Vagina (tissue), 2 donors: Measurements from ENCODE around the gene PHACTR4. TPM values are rescaled to one million over a fixed set of nuclear protein-coding genes. Genes with fewer than 3 reads are reported as not detected.
A peak's percentile ranks its signal among the peaks of the same experiment; 100 is the strongest.
"Not testable (repeated sequence)": the region's sequence is repeated elsewhere in the genome, so short reads cannot be mapped to it uniquely, and the experiment has no call there.

Experiments
- DNase-seq, 2 donors: peaks; one replicate each; pipeline ENCODE4 v3.0.0-alpha.2; 2017; ENCODE audit errors: extremely low spot score in 2 of 2
- H3K27ac ChIP-seq: fragments of 200-600 bp; sonication (generic); one replicate; pipeline ENCODE4 v1.5.1; 2019
- H3K27me3 ChIP-seq: fragments of 200-600 bp; sonication (generic); one replicate; pipeline ENCODE4 v1.5.1; 2019
- H3K36me3 ChIP-seq, 2 donors: fragments of 200-600 bp; sonication (generic); one replicate each; pipeline ENCODE4 v1.5.1; 2017 to 2019
- H3K4me1 ChIP-seq: fragments of 200-600 bp; sonication (generic); one replicate; pipeline ENCODE4 v1.5.1; 2019
- H3K4me3 ChIP-seq, 2 donors: fragments of 200-600 bp; sonication (generic); 1 replicate in 1 of 2; 2 replicates in 1 of 2; pipeline ENCODE4 v1.5.1; 2016 to 2019
- H3K9me3 ChIP-seq: fragments of 200-600 bp; sonication (generic); one replicate; pipeline ENCODE4 v1.5.1; 2019
- POLR2A ChIP-seq, 2 donors: fragments of 450-650 bp; IDR thresholded peaks; one replicate each; pipeline ENCODE4 v1.6.1; 2017; ENCODE audit warnings: antibody characterized with exemption in 2 of 2, mild to moderate bottlenecking in 2 of 2, moderate library complexity in 2 of 2
- POLR2AphosphoS5 ChIP-seq, 2 donors: sonication (generic); formaldehyde crosslinking; IDR thresholded peaks; one replicate each; pipeline ENCODE4 v1.9.0; 2017; ENCODE audit warnings: antibody characterized with exemption in 2 of 2, mild to moderate bottlenecking in 2 of 2, low read depth in 1 of 2; ENCODE audit not compliant: insufficient read depth in 1 of 2
- intact Hi-C: fragments of 100-400 bp; cut with DNase I; formaldehyde crosslinking; loops from one replicate; pipeline ENCODE4 v1.15.1; 2023
- small RNA-seq: library from RNA; depleted of rRNA; stranded (forward); fragments of <200 nt; gene quantifications from one replicate; pipeline ENCODE3, GENCODE V24; 2016
- total RNA-seq: library from RNA; depleted of rRNA; stranded (reverse); fragments of >200 nt; gene quantifications from one replicate; pipeline ENCODE4 v1.2.3, GENCODE V29; 2016
- TF ChIP-seq, protein P1 (sequence below), 3 experiments: fragments of 450-650 bp in 2 of 3; fragments of 200-600 bp in 1 of 3; sonication (generic) in 1 of 3; IDR thresholded peaks; one replicate each; pipeline ENCODE4 v1.5.1; 2017 to 2019; ENCODE audit warnings: antibody characterized with exemption in 3 of 3, mild to moderate bottlenecking in 2 of 3, moderate library complexity in 2 of 3

The PHACTR4 gene
- total RNA-seq, 1 donor from 2014 or later, result 28.7 TPM

GRCh38 chr1:28538286-28538685 is 168.7 kb downstream of the PHACTR4 start:
- Histone ChIP-seq H3K4me1 (no peaks in the 10 kb centered on the region), H3K27me3 (no peaks in the 10 kb centered on the region), H3K36me3 (peaks cover 0 to 15% of the 10 kb centered on the region in 2 donors), H3K27ac (no peak overlapping the region), H3K9me3 (no peaks in the 10 kb centered on the region), H3K4me3 (no peak overlapping the region)
- intact Hi-C loops, result no loop called here
- no peak for DNase-seq
- TF ChIP-seq POLR2A (IDR thresholded peaks at IDR 0.05) (no peak), POLR2AphosphoS5 (IDR thresholded peaks at IDR 0.05; ENCODE audit: insufficient read depth in 1 of 2, low read depth in 1 of 2) (no peak)
- TF ChIP-seq, protein P1, sequence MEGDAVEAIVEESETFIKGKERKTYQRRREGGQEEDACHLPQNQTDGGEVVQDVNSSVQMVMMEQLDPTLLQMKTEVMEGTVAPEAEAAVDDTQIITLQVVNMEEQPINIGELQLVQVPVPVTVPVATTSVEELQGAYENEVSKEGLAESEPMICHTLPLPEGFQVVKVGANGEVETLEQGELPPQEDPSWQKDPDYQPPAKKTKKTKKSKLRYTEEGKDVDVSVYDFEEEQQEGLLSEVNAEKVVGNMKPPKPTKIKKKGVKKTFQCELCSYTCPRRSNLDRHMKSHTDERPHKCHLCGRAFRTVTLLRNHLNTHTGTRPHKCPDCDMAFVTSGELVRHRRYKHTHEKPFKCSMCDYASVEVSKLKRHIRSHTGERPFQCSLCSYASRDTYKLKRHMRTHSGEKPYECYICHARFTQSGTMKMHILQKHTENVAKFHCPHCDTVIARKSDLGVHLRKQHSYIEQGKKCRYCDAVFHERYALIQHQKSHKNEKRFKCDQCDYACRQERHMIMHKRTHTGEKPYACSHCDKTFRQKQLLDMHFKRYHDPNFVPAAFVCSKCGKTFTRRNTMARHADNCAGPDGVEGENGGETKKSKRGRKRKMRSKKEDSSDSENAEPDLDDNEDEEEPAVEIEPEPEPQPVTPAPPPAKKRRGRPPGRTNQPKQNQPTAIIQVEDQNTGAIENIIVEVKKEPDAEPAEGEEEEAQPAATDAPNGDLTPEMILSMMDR (IDR thresholded peaks at IDR 0.05), result no peak

- intact Hi-C loops, result no loop called here
- Histone ChIP-seq H3K9me3 (no peaks in the 10 kb centered on the region), H3K36me3 (peaks cover 0 to 10% of the 10 kb centered on the region in 2 donors), H3K27ac (no peak overlapping the region), H3K27me3 (no peaks in the 10 kb centered on the region), H3K4me3 (no peak overlapping the region), H3K4me1 (no peaks in the 10 kb centered on the region)
- no peak for DNase-seq
- no peak for TF ChIP-seq POLR2A (IDR thresholded peaks at IDR 0.05)
- TF ChIP-seq, protein P1 (IDR thresholded peaks at IDR 0.05), result no peak
- no peak for TF ChIP-seq POLR2AphosphoS5 (IDR thresholded peaks at IDR 0.05; ENCODE audit: insufficient read depth in 1 of 2, low read depth in 1 of 2)
Observed at GRCh38 chr1:28540651-28541050, 171.1 kb downstream of the PHACTR4 start.

- H3K27ac ChIP-seq, H3K4me3 ChIP-seq, H3K9me3 ChIP-seq, intact Hi-C loops, DNase-seq, H3K4me1 ChIP-seq, H3K27me3 ChIP-seq, H3K36me3 ChIP-seq: not testable (repeated sequence)
Observed at GRCh38 chr1:28541414-28542015, 172.0 kb downstream of the PHACTR4 start.

GRCh38 chr1:28545246-28545628 is 175.7 kb downstream of the PHACTR4 start:
- H3K4me3 ChIP-seq, result no peak overlapping the region
- no peaks in the 10 kb centered on the region for H3K4me1 ChIP-seq
- intact Hi-C loops, result no loop called here
- no peak for DNase-seq
- H3K27ac ChIP-seq, result no peak overlapping the region
- TF ChIP-seq POLR2AphosphoS5 (IDR thresholded peaks at IDR 0.05; ENCODE audit: insufficient read depth in 1 of 2, low read depth in 1 of 2) (no peak), POLR2A (IDR thresholded peaks at IDR 0.05) (no peak)
- TF ChIP-seq, protein P1 (IDR thresholded peaks at IDR 0.05), result no peak
- H3K9me3 ChIP-seq, result no peaks in the 10 kb centered on the region
- no peaks in the 10 kb centered on the region for H3K27me3 ChIP-seq
- H3K36me3 ChIP-seq, result no peaks in the 10 kb centered on the region

GRCh38 chr1:28548318-28548717 is 178.8 kb downstream of the PHACTR4 start:
- Histone ChIP-seq H3K4me3 (no peak overlapping the region), H3K27me3 (no peaks in the 10 kb centered on the region), H3K27ac (no peak overlapping the region), H3K4me1 (peaks cover 4% of the 10 kb centered on the region), H3K9me3 (no peaks in the 10 kb centered on the region), H3K36me3 (no peaks in the 10 kb centered on the region)
- DNase-seq, result no peak
- TF ChIP-seq, protein P1 (IDR thresholded peaks at IDR 0.05), result no peak
- intact Hi-C loops, result no loop called here

Small RNA genes within 50 kb of the gene (small RNA-seq; reads per million reads assigned to genes)
- gene RF00019 (not detected), gene RNU6ATAC27P (not detected), gene SNORA73A (not detected), gene SNORA73B (28.2 reads per million, percentile 96 among the genes with 10 or more reads in this experiment)

Other genes starting within 250 kb of the PHACTR4 start
- gene PTAFR, start 193.1 kb upstream of the PHACTR4 start, total RNA-seq, result 1.2 TPM
- gene DNAJC8, start 136.7 kb upstream of the PHACTR4 start, total RNA-seq, result 84.2 TPM
- 224 TPM for gene ATP5IF1, start 133.6 kb upstream of the PHACTR4 start, total RNA-seq
- gene SESN2, start 110.2 kb upstream of the PHACTR4 start, total RNA-seq, result 14.7 TPM
- gene MED18, start 40.7 kb upstream of the PHACTR4 start, total RNA-seq, result 8.8 TPM
- 23.8 TPM for gene RCC1, start 136.3 kb downstream of the PHACTR4 start, total RNA-seq
- gene TRNAU1AP, start 183.3 kb downstream of the PHACTR4 start, total RNA-seq, result 14.0 TPM
- 2.5 TPM for gene RAB42, start 222.5 kb downstream of the PHACTR4 start, total RNA-seq